GM21576 (cell line): ENCODE results near the gene KMT2C.

Experiments
- ATAC-seq: cut with Tn5 transposase; IDR thresholded peaks from one replicate; pipeline ENCODE4 v1.9.1; 2021; ENCODE audit warnings: mild to moderate bottlenecking, moderate library complexity; ENCODE audit not compliant: unreplicated experiment

Gene KMT2C

DNA sequence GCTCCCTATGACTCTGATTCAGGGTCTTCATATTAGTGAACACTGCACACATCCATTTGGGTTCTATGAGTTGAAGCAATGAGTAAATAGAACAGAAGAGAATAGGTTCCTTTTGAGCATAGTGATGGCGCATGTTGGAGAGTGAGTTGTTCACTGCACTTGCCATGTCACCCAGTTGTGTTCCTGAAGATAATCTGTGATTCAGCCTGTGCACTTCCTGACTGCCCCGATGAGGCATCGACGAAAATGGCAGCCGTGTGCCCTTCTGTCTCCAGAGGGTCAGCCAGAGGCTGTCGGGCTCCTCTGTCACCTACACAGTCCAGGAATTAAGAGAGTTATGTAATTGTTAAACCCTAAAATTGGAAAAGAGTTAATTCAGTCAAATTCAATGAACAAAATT, 315.6 kb downstream of the KMT2C start:
- no peak for ATAC-seq

DNA sequence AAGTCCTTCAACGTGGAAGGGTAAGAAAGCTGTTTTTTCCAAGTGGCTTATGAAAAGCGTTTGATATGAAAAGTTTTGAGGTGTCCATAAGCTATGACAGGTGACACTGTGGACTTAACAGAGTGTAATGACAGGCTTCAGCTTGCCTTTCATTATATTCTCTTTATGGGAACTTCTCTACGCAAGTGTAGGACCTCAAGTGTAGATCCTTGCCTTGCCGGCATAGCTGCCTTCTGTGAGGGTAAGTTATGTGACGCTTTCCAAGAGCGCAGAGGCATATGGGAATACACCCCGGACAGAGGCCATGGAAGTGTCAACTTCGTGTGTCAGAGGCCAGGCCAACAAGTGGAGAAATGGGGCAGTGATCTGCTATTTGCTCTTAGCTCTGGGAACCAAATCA, 318.4 kb downstream of the KMT2C start:
- ATAC-seq = no peak

GRCh38 chr7:152115021-152115718, 320.6 kb downstream of the KMT2C start:
- ATAC-seq = no peak

- no peak for ATAC-seq
Observed at GRCh38 chr7:152112829-152113228, 323.0 kb downstream of the KMT2C start.

DNA sequence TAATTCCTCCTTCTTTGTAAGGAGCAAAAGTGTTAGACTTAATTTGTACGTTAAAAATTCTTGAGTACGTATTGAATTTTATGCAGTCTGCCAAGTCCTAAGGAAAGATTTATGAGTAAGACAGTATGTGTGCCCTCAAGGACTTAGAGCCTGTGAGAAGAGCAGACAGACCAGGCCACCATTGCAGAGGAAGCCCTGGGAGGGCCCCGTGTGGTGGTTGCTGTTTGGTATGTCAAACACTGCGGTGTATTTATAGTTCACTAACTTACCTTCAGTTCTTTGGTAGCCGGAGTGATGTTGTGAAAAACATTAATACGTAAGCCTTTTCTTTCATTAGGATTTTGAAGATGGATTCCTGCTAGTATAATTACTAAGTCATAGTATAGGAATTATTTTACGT, 327.4 kb downstream of the KMT2C start:
- ATAC-seq = no peak

- no peak for ATAC-seq
Observed at GRCh38 chr7:152107945-152108344, 327.9 kb downstream of the KMT2C start.

DNA sequence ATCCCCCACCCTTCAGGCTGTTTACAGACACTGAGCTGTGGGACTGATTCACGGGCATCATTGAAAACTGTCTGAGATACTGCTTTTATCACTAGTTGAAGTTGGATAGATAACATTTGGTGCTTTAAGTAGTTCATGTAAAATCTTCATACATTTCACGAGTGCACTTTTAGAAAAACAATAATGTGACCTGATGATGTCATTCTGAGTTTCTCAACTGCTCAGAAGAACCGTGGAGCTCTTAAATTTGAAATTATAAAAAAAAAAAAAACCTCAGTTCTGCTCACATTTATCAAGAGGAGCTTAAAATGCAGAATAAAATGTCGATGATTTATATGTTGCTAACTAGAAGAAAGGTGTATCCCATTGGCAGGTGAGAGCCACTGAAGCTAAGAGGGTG, 328.8 kb downstream of the KMT2C start:
- no peak for ATAC-seq

DNA sequence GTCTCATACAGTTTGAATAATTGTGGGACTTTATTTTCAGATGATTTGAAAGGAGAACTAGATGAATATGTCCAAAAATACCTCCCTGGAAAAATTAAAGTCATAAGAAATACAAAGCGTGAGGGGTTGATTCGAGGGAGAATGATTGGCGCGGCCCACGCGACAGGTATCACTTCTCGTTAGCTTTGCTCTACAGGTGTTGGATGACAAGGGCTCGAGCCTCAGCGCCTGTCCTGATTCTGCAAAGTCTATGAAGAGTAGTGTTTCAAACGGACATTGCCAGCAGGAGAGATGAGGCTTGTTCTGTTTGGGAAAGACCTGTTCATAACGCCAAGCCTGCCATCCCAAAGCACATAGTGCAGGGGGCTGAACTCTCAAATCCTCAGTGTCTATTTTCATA, 330.6 kb downstream of the KMT2C start:
- ATAC-seq = no peak

DNA sequence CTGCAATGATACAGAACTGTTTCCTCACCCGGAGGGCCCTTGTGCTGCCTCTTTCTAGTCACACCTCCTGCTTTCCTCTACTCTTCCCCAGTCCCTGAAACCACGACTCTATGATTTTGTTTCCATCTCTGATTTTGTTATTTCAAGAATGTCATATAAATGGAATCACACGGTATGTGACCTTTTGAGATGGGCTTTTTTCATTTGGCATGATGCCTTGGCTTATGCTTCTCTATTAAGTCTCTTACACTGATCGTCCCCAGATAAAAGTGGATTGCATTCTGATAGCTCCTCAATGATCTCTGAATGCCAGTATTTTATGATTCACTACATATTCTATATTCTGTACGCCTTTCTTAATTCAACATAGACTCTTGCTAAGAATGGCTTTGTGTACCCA, 332.1 kb downstream of the KMT2C start:
- ATAC-seq = no peak

GRCh38 chr7:152103066-152103465, 332.7 kb downstream of the KMT2C start:
- ATAC-seq = no peak

- ATAC-seq = no peak
Observed at GRCh38 chr7:152097330-152097729, 338.5 kb downstream of the KMT2C start.

GRCh38 chr7:152095771-152096170, 340.0 kb downstream of the KMT2C start:
- no peak for ATAC-seq

- ATAC-seq = no peak
Observed at GRCh38 chr7:152093717-152094116, 342.1 kb downstream of the KMT2C start.

GRCh38 chr7:152090747-152091146, 345.1 kb downstream of the KMT2C start:
- ATAC-seq = no peak

GRCh38 chr7:152089183-152089582, 346.6 kb downstream of the KMT2C start:
- ATAC-seq = no peak

DNA sequence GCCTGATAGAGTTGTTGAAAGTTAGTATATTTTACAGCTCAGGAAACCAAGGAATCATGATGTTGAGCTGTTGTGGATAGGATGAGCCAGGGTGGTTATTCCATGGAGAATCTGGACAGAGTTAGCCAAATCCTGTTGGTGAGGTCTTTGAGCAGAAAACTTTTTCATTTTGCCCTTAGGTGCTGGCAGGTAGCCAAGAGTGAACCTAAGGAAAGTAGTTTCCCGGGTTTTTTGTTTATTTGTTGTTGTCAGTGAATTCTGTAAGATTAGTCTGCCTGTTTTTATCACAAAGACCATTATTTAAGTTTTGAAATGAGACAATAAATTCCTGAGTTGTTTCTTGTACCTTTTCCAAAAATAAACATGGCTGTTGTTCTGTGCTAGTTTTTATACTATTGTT, 349.3 kb downstream of the KMT2C start:
- no peak for ATAC-seq

DNA sequence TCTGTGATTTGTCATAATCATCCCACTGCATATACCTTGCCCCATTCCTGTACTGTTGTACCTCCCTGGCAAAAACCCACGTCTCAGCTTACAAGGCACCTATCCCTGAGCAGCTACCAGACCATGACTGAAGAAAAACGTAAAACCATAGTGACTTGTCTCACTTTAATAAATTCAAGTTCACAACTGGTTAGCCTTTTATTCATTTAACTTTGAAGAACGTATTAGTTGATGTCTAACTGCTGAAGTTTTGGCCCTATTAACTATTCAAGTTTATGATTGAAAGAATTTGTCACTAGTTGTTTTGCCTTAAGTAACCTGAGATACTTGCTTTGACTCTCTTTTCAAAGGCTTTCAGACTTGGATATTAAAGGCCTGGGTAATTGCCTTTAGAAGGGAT, 350.7 kb downstream of the KMT2C start:
- ATAC-seq = no peak
